PFSK-1 (cell line): ENCODE data around the gene ALG8.

Source experiments
- FOXP2 ChIP-seq: optimal IDR thresholded peaks from 2 replicates; pipeline ENCODE3; 2011; ENCODE audit warnings: borderline replicate concordance, control low read depth, inconsistent platforms; ENCODE audit not compliant: insufficient read depth; ENCODE audit errors: extremely low read length, extremely low read depth
- POLR2AphosphoS5 ChIP-seq: IDR thresholded peaks from 2 replicates; pipeline ENCODE4 v1.6.1; 2012; ENCODE audit warnings: low read depth, mild to moderate bottlenecking, control low read depth, low read length, moderate library complexity
- SIN3A ChIP-seq: IDR thresholded peaks from 2 replicates; pipeline ENCODE4 v1.6.1; 2012; ENCODE audit warnings: mild to moderate bottlenecking, low read length, moderate library complexity, borderline replicate concordance; ENCODE audit not compliant: insufficient read depth
- TAF1 ChIP-seq: IDR thresholded peaks from 2 replicates; pipeline ENCODE4 v1.6.1; 2012; ENCODE audit warnings: low read length, control low read depth, borderline replicate concordance; ENCODE audit not compliant: insufficient read depth
- TF ChIP-seq, protein P1 (sequence below), 2 experiments: IDR thresholded peaks; 2 replicates each; pipeline versions ENCODE4 v1.6.1 to v1.8.0; 2011 to 2012; ENCODE audit warnings: low read depth in 2 of 2, low read length in 2 of 2, control low read depth in 1 of 2, inconsistent platforms in 1 of 2, mild to moderate bottlenecking in 1 of 2, moderate library complexity in 1 of 2; ENCODE audit not compliant: insufficient read depth in 1 of 2

The ALG8 gene

DNA sequence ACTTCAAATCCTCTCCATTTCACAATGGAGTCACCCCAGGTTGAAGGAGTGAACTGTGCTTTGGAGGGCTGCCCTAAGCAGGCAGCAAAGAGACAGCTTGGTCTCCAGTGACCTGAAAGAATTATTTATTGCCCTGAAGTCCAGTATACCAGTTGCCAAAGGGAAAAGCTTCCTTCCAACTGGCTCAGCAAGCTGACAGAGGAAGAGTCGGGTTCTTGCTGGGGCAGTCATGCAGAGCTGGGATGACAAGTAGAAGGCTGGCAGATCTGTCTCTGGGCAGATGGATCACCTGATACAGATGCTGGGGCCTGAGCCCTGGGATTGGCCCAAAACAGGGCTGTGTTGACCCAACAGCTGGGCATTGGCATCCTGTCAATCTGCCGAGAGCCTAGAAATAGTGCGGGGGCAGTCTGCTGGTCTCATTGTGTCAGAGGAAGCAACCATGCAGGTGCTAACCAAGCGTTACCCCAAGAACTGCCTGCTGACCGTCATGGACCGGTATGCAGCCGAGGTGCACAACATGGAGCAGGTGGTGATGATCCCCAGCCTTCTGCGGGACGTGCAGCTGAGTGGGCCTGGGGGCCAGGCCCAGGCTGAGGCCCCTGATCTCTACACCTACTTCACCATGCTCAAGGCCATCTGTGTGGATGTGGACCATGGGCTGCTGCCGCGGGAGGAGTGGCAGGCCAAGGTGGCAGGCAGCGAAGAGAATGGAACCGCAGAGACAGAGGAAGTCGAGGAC lies 75.8 kb downstream of the ALG8 start, which contains the start of gene THRSP:
THRSP (plus strand) TSS at position 422 of the 742 bp plus-strand sequence; CDS start at position 443, 21 bp downstream.
- TF ChIP-seq SIN3A (no peak), FOXP2 (no peak), POLR2AphosphoS5 (no peak), TAF1 (no peak)
- TF ChIP-seq, protein P1, sequence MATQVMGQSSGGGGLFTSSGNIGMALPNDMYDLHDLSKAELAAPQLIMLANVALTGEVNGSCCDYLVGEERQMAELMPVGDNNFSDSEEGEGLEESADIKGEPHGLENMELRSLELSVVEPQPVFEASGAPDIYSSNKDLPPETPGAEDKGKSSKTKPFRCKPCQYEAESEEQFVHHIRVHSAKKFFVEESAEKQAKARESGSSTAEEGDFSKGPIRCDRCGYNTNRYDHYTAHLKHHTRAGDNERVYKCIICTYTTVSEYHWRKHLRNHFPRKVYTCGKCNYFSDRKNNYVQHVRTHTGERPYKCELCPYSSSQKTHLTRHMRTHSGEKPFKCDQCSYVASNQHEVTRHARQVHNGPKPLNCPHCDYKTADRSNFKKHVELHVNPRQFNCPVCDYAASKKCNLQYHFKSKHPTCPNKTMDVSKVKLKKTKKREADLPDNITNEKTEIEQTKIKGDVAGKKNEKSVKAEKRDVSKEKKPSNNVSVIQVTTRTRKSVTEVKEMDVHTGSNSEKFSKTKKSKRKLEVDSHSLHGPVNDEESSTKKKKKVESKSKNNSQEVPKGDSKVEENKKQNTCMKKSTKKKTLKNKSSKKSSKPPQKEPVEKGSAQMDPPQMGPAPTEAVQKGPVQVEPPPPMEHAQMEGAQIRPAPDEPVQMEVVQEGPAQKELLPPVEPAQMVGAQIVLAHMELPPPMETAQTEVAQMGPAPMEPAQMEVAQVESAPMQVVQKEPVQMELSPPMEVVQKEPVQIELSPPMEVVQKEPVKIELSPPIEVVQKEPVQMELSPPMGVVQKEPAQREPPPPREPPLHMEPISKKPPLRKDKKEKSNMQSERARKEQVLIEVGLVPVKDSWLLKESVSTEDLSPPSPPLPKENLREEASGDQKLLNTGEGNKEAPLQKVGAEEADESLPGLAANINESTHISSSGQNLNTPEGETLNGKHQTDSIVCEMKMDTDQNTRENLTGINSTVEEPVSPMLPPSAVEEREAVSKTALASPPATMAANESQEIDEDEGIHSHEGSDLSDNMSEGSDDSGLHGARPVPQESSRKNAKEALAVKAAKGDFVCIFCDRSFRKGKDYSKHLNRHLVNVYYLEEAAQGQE (IDR thresholded peaks at IDR 0.05; ENCODE audit: insufficient read depth in 1 of 2, low read depth in 2 of 2, low read length in 2 of 2), result no peak

DNA sequence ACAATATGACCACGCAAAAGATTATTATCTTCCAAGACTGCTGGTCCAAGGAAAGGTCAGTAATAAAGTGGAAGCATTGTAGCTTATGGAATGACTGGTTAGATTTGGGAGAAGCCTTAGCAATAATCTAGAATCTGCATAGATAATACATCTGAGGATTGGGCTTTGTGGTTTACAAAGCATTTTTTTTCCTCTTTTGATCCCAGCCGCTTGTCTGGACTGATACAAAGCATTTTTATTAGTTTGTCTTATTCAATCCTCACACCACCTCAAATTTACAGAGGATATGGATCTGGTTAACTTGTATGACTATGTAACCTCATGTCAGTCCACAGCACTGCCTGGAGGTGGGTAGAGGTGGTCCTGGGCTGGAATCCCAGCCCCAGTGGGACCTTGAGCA lies 76.8 kb downstream of the ALG8 start:
- no peak for TF ChIP-seq POLR2AphosphoS5
- no peak for TF ChIP-seq TAF1
- TF ChIP-seq SIN3A, result no peak
- TF ChIP-seq FOXP2, result no peak
- TF ChIP-seq, protein P1 (IDR thresholded peaks at IDR 0.05; ENCODE audit: insufficient read depth in 1 of 2, low read depth in 2 of 2, low read length in 2 of 2), result no peak

DNA sequence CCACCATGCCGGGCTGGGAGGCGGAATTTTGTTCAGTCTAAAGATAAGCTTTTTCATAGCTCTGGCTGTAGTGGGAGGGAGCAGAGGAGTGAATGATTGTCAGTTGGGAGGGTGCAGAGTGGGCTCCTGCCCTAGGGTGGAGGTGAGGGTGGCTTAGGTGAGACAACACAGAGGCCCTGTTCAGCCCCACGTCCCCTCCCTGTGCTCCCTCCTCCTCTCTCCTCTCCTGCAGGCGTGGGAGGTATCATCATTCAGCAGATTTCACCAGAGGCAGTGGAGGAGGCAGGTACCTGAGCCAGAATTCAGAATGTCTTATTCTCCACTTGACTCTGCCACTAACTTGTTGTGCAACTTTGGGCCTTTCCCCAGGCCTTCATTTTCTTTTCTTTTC lies 77.5 kb downstream of the ALG8 start:
- TF ChIP-seq SIN3A, result no peak
- no peak for TF ChIP-seq POLR2AphosphoS5
- TF ChIP-seq FOXP2, result no peak
- TF ChIP-seq, protein P1 (IDR thresholded peaks at IDR 0.05; ENCODE audit: insufficient read depth in 1 of 2, low read depth in 2 of 2, low read length in 2 of 2), result no peak
- TF ChIP-seq TAF1, result no peak

- TF ChIP-seq, protein P1 (IDR thresholded peaks at IDR 0.05; ENCODE audit: insufficient read depth in 1 of 2, low read depth in 2 of 2, low read length in 2 of 2), result no peak
Measured at GRCh38 chr11:78061088-78061920, 78.1 kb downstream of the ALG8 start.
